ENCODE results near the gene UBC. TPM values are rescaled to one million over a fixed set of nuclear protein-coding genes. Genes with fewer than 3 reads are reported as not detected.

UBC gene
- total RNA-seq, 1 experiment from 2014 or later, result 523 TPM

DNA sequence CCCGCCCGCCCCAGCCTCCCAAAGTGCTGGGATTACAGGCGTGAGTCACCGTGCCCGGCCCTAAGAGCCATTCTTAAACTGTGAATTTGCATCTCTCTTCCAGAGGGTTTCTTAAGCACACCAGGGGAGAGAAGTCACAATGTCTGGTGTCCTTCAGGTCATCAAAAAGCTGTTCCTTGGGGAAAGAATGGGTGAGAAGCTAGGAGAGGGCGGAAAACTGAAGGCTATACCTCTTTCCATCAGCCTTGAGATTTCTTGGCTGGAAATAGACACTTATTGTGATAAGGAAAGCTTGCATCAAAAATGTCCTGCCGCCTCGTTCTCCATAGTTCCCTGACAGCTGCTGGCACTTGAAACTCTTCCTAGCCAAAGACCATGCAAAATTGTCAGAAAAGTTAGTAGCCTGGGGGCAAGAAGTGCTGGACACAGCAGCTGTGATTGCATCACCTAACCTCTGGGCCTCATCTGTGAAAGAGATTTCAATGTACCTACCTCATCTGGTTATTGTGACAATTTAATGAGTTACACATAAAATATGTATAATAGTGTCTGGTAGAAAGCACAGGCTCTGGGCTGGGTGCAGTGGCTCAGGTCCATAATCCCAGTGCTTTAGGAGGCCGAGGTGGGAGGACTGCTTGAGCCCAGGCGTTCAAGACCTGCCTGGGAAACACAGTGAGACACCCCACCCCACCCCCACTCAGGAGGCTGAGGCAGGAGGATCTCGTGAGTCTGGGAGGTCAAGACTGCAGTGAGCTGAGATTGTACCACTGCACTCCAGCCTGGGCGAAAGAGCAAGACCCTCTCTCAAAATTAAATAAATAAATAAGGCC lies 9.7 kb upstream of the UBC start:
- peak overlapping the region; percentile 38; the same call in 1 of the 2 replicates for H3K14ac ChIP-seq (ENCODE audit: insufficient read depth, low read length)
- H4K20me1 ChIP-seq (ENCODE audit: control insufficient read depth, insufficient read depth, insufficient read length), result no peaks in the 10 kb centered on the region
- DNase-seq, result peak; percentile 84
- H3K23ac ChIP-seq (ENCODE audit: insufficient read length, low read depth, low read length), result no peak overlapping the region
- no peak overlapping the region for H3K9ac ChIP-seq (ENCODE audit: extremely low read depth, insufficient read length, low read length)
- no peaks in the 10 kb centered on the region; a peak in 2 of 7 replicates for H3K36me3 Mint-ChIP-seq (ENCODE audit: insufficient read depth in 1 of 3, low read depth in 3 of 3)
- no peak overlapping the region for H2BK15ac ChIP-seq (ENCODE audit: low read depth, low read length)
- H3K79me1 ChIP-seq (ENCODE audit: insufficient read depth, low read depth, low read length, poor library complexity, severe bottlenecking), result no peaks in the 10 kb centered on the region
- WGBS (ENCODE audit: extremely low coverage, insufficient read length, low lambda C conversion rate), result no CpG with 5 or more reads among the region's 12 CpGs
- H3K23me2 ChIP-seq (ENCODE audit: insufficient read length, low read depth, low read length, poor library complexity, severe bottlenecking), result peaks cover 16% of the 10 kb centered on the region
- no peak overlapping the region for H2BK12ac ChIP-seq (ENCODE audit: insufficient read length, low read depth, low read length)
- peaks cover 6 to 10% of the 10 kb centered on the region in 2 experiments; a peak in 3 of 5 replicates for H3K9me3 Mint-ChIP-seq
- peak overlapping the region; percentile 55 for H3K27ac ChIP-seq (ENCODE audit: insufficient read length, low read depth, low read length)
- H3K4me2 ChIP-seq (ENCODE audit: insufficient read depth, insufficient read length, low read length), result peak overlapping the region; percentile 29
- H3K4me1 ChIP-seq (ENCODE audit: insufficient read depth, low read length), result peaks cover 6% of the 10 kb centered on the region
- no peak overlapping the region for H3T11ph ChIP-seq (ENCODE audit: low read length)
- H3K4ac ChIP-seq (ENCODE audit: low read depth, low read length), result no peak overlapping the region
- no peak overlapping the region for H2BK120ac ChIP-seq (ENCODE audit: low read depth, low read length, poor library complexity, severe bottlenecking)
- no peak overlapping the region for H3K56ac ChIP-seq (ENCODE audit: insufficient read length, low read depth, low read length)
- no peak overlapping the region for H4K8ac ChIP-seq (replicated peaks; ENCODE audit: insufficient read length, low read depth, low read length)
- peak overlapping the region; percentile 41 for H3K18ac ChIP-seq (ENCODE audit: insufficient read length, low read depth, low read length)
- no peaks in the 10 kb centered on the region for H3K9me3 ChIP-seq (ENCODE audit: control insufficient read depth, low read depth, low read length)
- peaks cover 45 to 49% of the 10 kb centered on the region in 2 experiments for H3K4me1 Mint-ChIP-seq
- peaks cover 14% of the 10 kb centered on the region for H3K27me3 Mint-ChIP-seq (ENCODE audit: low read depth)
- no peak overlapping the region for H4K5ac ChIP-seq (ENCODE audit: insufficient read length, low read depth, low read length)
- H2BK20ac ChIP-seq (ENCODE audit: low read depth, low read length, poor library complexity, severe bottlenecking), result no peak overlapping the region
- H3K27ac Mint-ChIP-seq, result peak overlapping the region; percentile 33 to 87 (median 80); a peak in 6 of 7 replicates
- peak overlapping the region in 1 of 2 experiments; percentile 71; a peak in 3 of 5 replicates for H3K4me3 Mint-ChIP-seq
- no peak overlapping the region for H4K91ac ChIP-seq (ENCODE audit: insufficient read length, low read depth, low read length)
- no peak overlapping the region for H2AFZ ChIP-seq (ENCODE audit: low read length)
- no peak overlapping the region for H2BK5ac ChIP-seq (ENCODE audit: insufficient read length, low read length)
- TF ChIP-seq, protein P1, sequence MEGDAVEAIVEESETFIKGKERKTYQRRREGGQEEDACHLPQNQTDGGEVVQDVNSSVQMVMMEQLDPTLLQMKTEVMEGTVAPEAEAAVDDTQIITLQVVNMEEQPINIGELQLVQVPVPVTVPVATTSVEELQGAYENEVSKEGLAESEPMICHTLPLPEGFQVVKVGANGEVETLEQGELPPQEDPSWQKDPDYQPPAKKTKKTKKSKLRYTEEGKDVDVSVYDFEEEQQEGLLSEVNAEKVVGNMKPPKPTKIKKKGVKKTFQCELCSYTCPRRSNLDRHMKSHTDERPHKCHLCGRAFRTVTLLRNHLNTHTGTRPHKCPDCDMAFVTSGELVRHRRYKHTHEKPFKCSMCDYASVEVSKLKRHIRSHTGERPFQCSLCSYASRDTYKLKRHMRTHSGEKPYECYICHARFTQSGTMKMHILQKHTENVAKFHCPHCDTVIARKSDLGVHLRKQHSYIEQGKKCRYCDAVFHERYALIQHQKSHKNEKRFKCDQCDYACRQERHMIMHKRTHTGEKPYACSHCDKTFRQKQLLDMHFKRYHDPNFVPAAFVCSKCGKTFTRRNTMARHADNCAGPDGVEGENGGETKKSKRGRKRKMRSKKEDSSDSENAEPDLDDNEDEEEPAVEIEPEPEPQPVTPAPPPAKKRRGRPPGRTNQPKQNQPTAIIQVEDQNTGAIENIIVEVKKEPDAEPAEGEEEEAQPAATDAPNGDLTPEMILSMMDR (conservative IDR thresholded peaks at IDR 0.05), result no peak
- H3K27me3 ChIP-seq (ENCODE audit: insufficient read depth, low read length), result no peaks in the 10 kb centered on the region
- no peak overlapping the region for H2AK5ac ChIP-seq (ENCODE audit: insufficient read length, low read length)
- no peaks in the 10 kb centered on the region for H3K79me2 ChIP-seq (ENCODE audit: insufficient read depth, low read length)

Data from H9 (cell line).